Liver (tissue), 9 donors: ENCODE measurements around the gene TNFRSF8. TPM values are rescaled to one million over a fixed set of nuclear protein-coding genes. Genes with fewer than 3 reads are reported as not detected.

ENCODE experiments used
- DNase-seq: peaks from one replicate; pipeline ENCODE4 v3.0.0-alpha.2; 2017; ENCODE audit warnings: low spot score
- H3K27ac ChIP-seq, 2 donors: one replicate each; pipeline ENCODE4 v1.7.0; 2013; ENCODE audit warnings: inconsistent platforms in 2 of 2, low read length in 2 of 2, control low read depth in 1 of 2, low read depth in 1 of 2, mild to moderate bottlenecking in 1 of 2
- H3K27me3 ChIP-seq, 4 donors: one replicate each; pipeline versions ENCODE4 v1.6.1 to v1.7.0; 2013; ENCODE audit warnings: low read length in 3 of 4, inconsistent platforms in 1 of 4, mild to moderate bottlenecking in 1 of 4, moderate library complexity in 1 of 4; ENCODE audit not compliant: control insufficient read depth in 4 of 4, insufficient read depth in 4 of 4
- H3K36me3 ChIP-seq, 4 donors: one replicate each; pipeline versions ENCODE4 v1.6.1 to v1.7.0; 2013; ENCODE audit warnings: low read length in 3 of 4, mild to moderate bottlenecking in 3 of 4, low read depth in 1 of 4, moderate library complexity in 1 of 4; ENCODE audit not compliant: control insufficient read depth in 4 of 4, insufficient read depth in 3 of 4
- H3K4me1 ChIP-seq, 4 donors: one replicate each; pipeline versions ENCODE4 v1.6.1 to v1.7.0; 2013; ENCODE audit warnings: low read length in 3 of 4, mild to moderate bottlenecking in 3 of 4, moderate library complexity in 1 of 4; ENCODE audit not compliant: control insufficient read depth in 4 of 4, insufficient read depth in 4 of 4
- H3K4me3 ChIP-seq, 3 donors: one replicate each; pipeline versions ENCODE4 v1.6.1 to v1.7.0; 2013; ENCODE audit warnings: low read length in 3 of 3, control low read depth in 1 of 3, low read depth in 1 of 3, mild to moderate bottlenecking in 1 of 3
- H3K9ac ChIP-seq, 2 donors: one replicate each; pipeline ENCODE4 v1.7.0; 2013; ENCODE audit warnings: low read length in 2 of 2, mild to moderate bottlenecking in 2 of 2, moderate library complexity in 2 of 2, control low read depth in 1 of 2, low read depth in 1 of 2
- H3K9me3 ChIP-seq, 4 donors: one replicate each; pipeline versions ENCODE4 v1.6.1 to v1.7.0; 2013; ENCODE audit warnings: low read length in 3 of 4; ENCODE audit not compliant: control insufficient read depth in 4 of 4
- ATF3 ChIP-seq: IDR thresholded peaks from 2 replicates; pipeline ENCODE4 v1.6.1; 2016; ENCODE audit warnings: antibody characterized with exemption
- FOXA1 ChIP-seq: IDR thresholded peaks from 2 replicates; pipeline ENCODE4 v1.6.1; 2016; ENCODE audit warnings: antibody characterized with exemption
- FOXA2 ChIP-seq: IDR thresholded peaks from 2 replicates; pipeline ENCODE4 v1.6.1; 2016; ENCODE audit warnings: antibody characterized with exemption
- GABPA ChIP-seq, 2 donors: IDR thresholded peaks in 1 of 2; conservative IDR thresholded peaks in 1 of 2; 2 replicates each; pipeline ENCODE4 v1.6.1; 2016; ENCODE audit warnings: antibody characterized with exemption in 2 of 2, mild to moderate bottlenecking in 1 of 2, moderate library complexity in 1 of 2
- HNF4A ChIP-seq, 2 donors: conservative IDR thresholded peaks; 2 replicates each; pipeline ENCODE4 v1.6.1; 2016; ENCODE audit warnings: antibody characterized with exemption in 2 of 2, mild to moderate bottlenecking in 2 of 2
- HNF4G ChIP-seq: IDR thresholded peaks from 2 replicates; pipeline ENCODE4 v1.6.1; 2016; ENCODE audit warnings: antibody characterized with exemption
- JUND ChIP-seq, 2 donors: IDR thresholded peaks; 2 replicates each; pipeline ENCODE4 v1.6.1; 2016; ENCODE audit warnings: antibody characterized with exemption in 2 of 2
- MAX ChIP-seq: IDR thresholded peaks from 2 replicates; pipeline ENCODE4 v1.6.1; 2016; ENCODE audit warnings: antibody characterized with exemption
- NR2F2 ChIP-seq: IDR thresholded peaks from 2 replicates; pipeline ENCODE4 v1.6.1; 2016; ENCODE audit warnings: antibody characterized with exemption
- REST ChIP-seq: IDR thresholded peaks from 2 replicates; pipeline ENCODE4 v1.6.1; 2016; ENCODE audit warnings: antibody characterized with exemption, mild to moderate bottlenecking
- RXRA ChIP-seq, 2 donors: IDR thresholded peaks; 2 replicates each; pipeline ENCODE4 v1.6.1; 2017 to 2018; ENCODE audit warnings: antibody characterized with exemption in 2 of 2, mild to moderate bottlenecking in 1 of 2
- TAF1 ChIP-seq: conservative IDR thresholded peaks from 2 replicates; pipeline ENCODE4 v1.6.1; 2016; ENCODE audit warnings: antibody characterized with exemption, mild to moderate bottlenecking
- ZBTB33 ChIP-seq: IDR thresholded peaks from 2 replicates; pipeline ENCODE4 v1.6.1; 2016; ENCODE audit warnings: antibody characterized with exemption
- WGBS: extraction: QIAGEN DNeasy Blood & Tissue Kit; methylation state at CpG from one replicate; pipeline ENCODE4 v1.1.7; 2013; 5-methylcytosine and 5-hydroxymethylcytosine counted together
- polyA plus RNA-seq, 2 donors: library from polyadenylated mRNA; stranded (reverse) in 1 of 2; unstranded in 1 of 2; fragments of 200-250 nt in 1 of 2; fragments of >200 nt in 1 of 2; fragmentation: Nextera tagmentation in 1 of 2; extraction: Ambion mirVana in 1 of 2; gene quantifications; one replicate each; pipeline versions ENCODE4 v1.2.1 to v1.2.3, GENCODE V29; 2013 to 2015
- total RNA-seq, 2 donors: library from RNA; depleted of rRNA; stranded (reverse); fragments of >200 nt; gene quantifications; one replicate each; pipeline ENCODE4 v1.2.3, GENCODE V29; 2014
- donor health status: healthy.
- donor health status: healthy.
- donor health status: healthy.
- donor health status: healthy.
- donor health status: healthy.

The TNFRSF8 gene
- total and polyA plus RNA-seq, 4 donors = 0.08 to 0.19 (median 0.12) TPM

GRCh38 chr1:12069623-12070244, 6.6 kb downstream of the TNFRSF8 start (continued):
- TF ChIP-seq ATF3 = no peak
- TF ChIP-seq HNF4A (conservative IDR thresholded peaks at IDR 0.05) = no peak
- no peak for TF ChIP-seq REST
- TF ChIP-seq FOXA1 = no peak

- 76% methylated on average over 3 of the region's 3 CpGs for WGBS
- no peaks in the 10 kb centered on the region for H3K36me3 ChIP-seq
- no peak overlapping the region for H3K27ac ChIP-seq
- H3K9ac ChIP-seq = no peak overlapping the region
- H3K4me3 ChIP-seq = no peak overlapping the region
- no peaks in the 10 kb centered on the region for H3K4me1 ChIP-seq
- no peak for DNase-seq
- TF ChIP-seq MAX (no peak), ATF3 (no peak), TAF1 (no peak), GABPA (IDR thresholded peaks at IDR 0.05 in 1 of 2, conservative IDR thresholded peaks at IDR 0.05 in 1 of 2) (no peak), JUND (IDR thresholded peaks at IDR 0.05) (no peak)
- H3K27me3 ChIP-seq = peaks cover 0 to 8% (median 0%) of the 10 kb centered on the region in 4 donors
- H3K9me3 ChIP-seq = no peaks in the 10 kb centered on the region
These were observed 8.8 kb downstream of the TNFRSF8 start for GRCh38 chr1:12071892-12072291.

GRCh38 chr1:12072741-12073140, 9.6 kb downstream of the TNFRSF8 start:
- Histone ChIP-seq H3K9me3 (peaks cover 0 to 2% (median under 1%) of the 10 kb centered on the region in 4 donors), H3K27me3 (peaks cover 0 to 5% (median 0%) of the 10 kb centered on the region in 4 donors), H3K36me3 (no peaks in the 10 kb centered on the region), H3K27ac (no peak overlapping the region), H3K4me3 (no peak overlapping the region), H3K4me1 (no peaks in the 10 kb centered on the region), H3K9ac (no peak overlapping the region)
- WGBS = 86% methylated on average over 8 of the region's 8 CpGs
- TF ChIP-seq HNF4G = no peak
- TF ChIP-seq TAF1 = no peak
- no peak for TF ChIP-seq JUND (IDR thresholded peaks at IDR 0.05)
- no peak for TF ChIP-seq FOXA2
- no peak for TF ChIP-seq ATF3
- no peak for TF ChIP-seq NR2F2
- no peak for TF ChIP-seq ZBTB33
- TF ChIP-seq RXRA (IDR thresholded peaks at IDR 0.05) = no peak
- DNase-seq = no peak
